ENCODE data around the gene LIPI. TPM values are rescaled to one million over a fixed set of nuclear protein-coding genes. Genes with fewer than 3 reads are reported as not detected.

Gene LIPI
- polyA plus RNA-seq, 1 donor from 2014 or later, result not detected

- H3K9me2 ChIP-seq (ENCODE audit: insufficient read depth, low read length), result no peaks in the 10 kb centered on the region
- no peaks in the 10 kb centered on the region for H3K27me3 ChIP-seq (ENCODE audit: insufficient read depth, low read depth, low read length)
- H3K79me2 ChIP-seq (replicated peaks; ENCODE audit: insufficient read depth, low read length), result no peaks in the 10 kb centered on the region
- no peak overlapping the region for H3K4me2 ChIP-seq (ENCODE audit: low read length)
- H3K9ac ChIP-seq (ENCODE audit: low read length), result no peak overlapping the region
- H3K27ac ChIP-seq (ENCODE audit: low read length), result no peak overlapping the region
- no peaks in the 10 kb centered on the region for H4K20me1 ChIP-seq (ENCODE audit: insufficient read depth)
- TF ChIP-seq SMC3 (conservative IDR thresholded peaks at IDR 0.05; ENCODE audit: poor library complexity) (no peak), TAF1 (IDR thresholded peaks at IDR 0.05; ENCODE audit: low read depth) (no peak), RAD21 (conservative IDR thresholded peaks at IDR 0.05) (no peak), POLR2AphosphoS5 (IDR thresholded peaks at IDR 0.05) (no peak), MXI1 (conservative IDR thresholded peaks at IDR 0.05; ENCODE audit: poor library complexity, severe bottlenecking) (no peak), REST (IDR thresholded peaks at IDR 0.05; ENCODE audit: borderline replicate concordance) (no peak), EZH2 (IDR thresholded peaks at IDR 0.05; ENCODE audit: borderline replicate concordance, insufficient read depth, low read length, poor library complexity, severe bottlenecking) (no peak), EP300 (conservative IDR thresholded peaks at IDR 0.05; ENCODE audit: poor library complexity, severe bottlenecking) (no peak), CTCF (IDR thresholded peaks at IDR 0.05; ENCODE audit: poor library complexity, severe bottlenecking) (no peak)
- H3K9me3 ChIP-seq (ENCODE audit: low read length), result no peaks in the 10 kb centered on the region
- no peaks in the 10 kb centered on the region for H3F3A ChIP-seq (ENCODE audit: insufficient read depth, low read length, poor library complexity, severe bottlenecking)
- no peak overlapping the region for H3K4me3 ChIP-seq (ENCODE audit: low read length)
- H3K36me3 ChIP-seq (ENCODE audit: insufficient read depth, low read length), result no peaks in the 10 kb centered on the region
- no peak overlapping the region for H2AFZ ChIP-seq (ENCODE audit: low read depth, low read length)
These were observed 25.4 kb upstream of the LIPI start for GRCh38 chr21:14236180-14236579.

- H3K9me3 ChIP-seq (ENCODE audit: low read length), result no peaks in the 10 kb centered on the region
- H3K4me2 ChIP-seq (ENCODE audit: low read length), result no peak overlapping the region
- no peaks in the 10 kb centered on the region for H3K36me3 ChIP-seq (ENCODE audit: insufficient read depth, low read length)
- no peak overlapping the region for H3K27ac ChIP-seq (ENCODE audit: low read length)
- H3K9ac ChIP-seq (ENCODE audit: low read length), result no peak overlapping the region
- H3K79me2 ChIP-seq (replicated peaks; ENCODE audit: insufficient read depth, low read length), result no peaks in the 10 kb centered on the region
- H3K27me3 ChIP-seq (ENCODE audit: insufficient read depth, low read depth, low read length), result no peaks in the 10 kb centered on the region
- no peak overlapping the region for H3K4me3 ChIP-seq (ENCODE audit: low read length)
- no peak overlapping the region for H2AFZ ChIP-seq (ENCODE audit: low read depth, low read length)
- no peaks in the 10 kb centered on the region for H3F3A ChIP-seq (ENCODE audit: insufficient read depth, low read length, poor library complexity, severe bottlenecking)
- H4K20me1 ChIP-seq (ENCODE audit: insufficient read depth), result no peaks in the 10 kb centered on the region
- TF ChIP-seq EP300 (conservative IDR thresholded peaks at IDR 0.05; ENCODE audit: poor library complexity, severe bottlenecking), result no peak
- no peak for TF ChIP-seq MXI1 (conservative IDR thresholded peaks at IDR 0.05; ENCODE audit: poor library complexity, severe bottlenecking)
- TF ChIP-seq EZH2 (IDR thresholded peaks at IDR 0.05; ENCODE audit: borderline replicate concordance, insufficient read depth, low read length, poor library complexity, severe bottlenecking), result no peak
- TF ChIP-seq SMC3 (conservative IDR thresholded peaks at IDR 0.05; ENCODE audit: poor library complexity), result no peak
- no peak for TF ChIP-seq CTCF (IDR thresholded peaks at IDR 0.05; ENCODE audit: poor library complexity, severe bottlenecking)
- TF ChIP-seq TAF1 (IDR thresholded peaks at IDR 0.05; ENCODE audit: low read depth), result no peak
- no peak for TF ChIP-seq RAD21 (conservative IDR thresholded peaks at IDR 0.05)
- no peak for TF ChIP-seq REST (IDR thresholded peaks at IDR 0.05; ENCODE audit: borderline replicate concordance)
- no peak for TF ChIP-seq POLR2AphosphoS5 (IDR thresholded peaks at IDR 0.05)
- H3K9me2 ChIP-seq (ENCODE audit: insufficient read depth, low read length), result no peaks in the 10 kb centered on the region
These were observed 24.3 kb upstream of the LIPI start for GRCh38 chr21:14235101-14235500.

Data from neural cell (in vitro differentiated cells).